Skeletal muscle cell (primary cell): ENCODE results near the gene FHOD3.
A peak's percentile ranks its signal among the peaks of the same experiment; 100 is the strongest.

Experiments
- DNase-seq: peaks from one replicate; pipeline ENCODE4 v3.0.0-alpha.2; 2010; ENCODE audit warnings: low read depth
- H3K4me3 ChIP-seq: 2 replicates; pipeline ENCODE4 v1.5.1; 2011; ENCODE audit warnings: low read depth, mild to moderate bottlenecking, control low read depth, low read length, moderate library complexity

The FHOD3 gene

DNA sequence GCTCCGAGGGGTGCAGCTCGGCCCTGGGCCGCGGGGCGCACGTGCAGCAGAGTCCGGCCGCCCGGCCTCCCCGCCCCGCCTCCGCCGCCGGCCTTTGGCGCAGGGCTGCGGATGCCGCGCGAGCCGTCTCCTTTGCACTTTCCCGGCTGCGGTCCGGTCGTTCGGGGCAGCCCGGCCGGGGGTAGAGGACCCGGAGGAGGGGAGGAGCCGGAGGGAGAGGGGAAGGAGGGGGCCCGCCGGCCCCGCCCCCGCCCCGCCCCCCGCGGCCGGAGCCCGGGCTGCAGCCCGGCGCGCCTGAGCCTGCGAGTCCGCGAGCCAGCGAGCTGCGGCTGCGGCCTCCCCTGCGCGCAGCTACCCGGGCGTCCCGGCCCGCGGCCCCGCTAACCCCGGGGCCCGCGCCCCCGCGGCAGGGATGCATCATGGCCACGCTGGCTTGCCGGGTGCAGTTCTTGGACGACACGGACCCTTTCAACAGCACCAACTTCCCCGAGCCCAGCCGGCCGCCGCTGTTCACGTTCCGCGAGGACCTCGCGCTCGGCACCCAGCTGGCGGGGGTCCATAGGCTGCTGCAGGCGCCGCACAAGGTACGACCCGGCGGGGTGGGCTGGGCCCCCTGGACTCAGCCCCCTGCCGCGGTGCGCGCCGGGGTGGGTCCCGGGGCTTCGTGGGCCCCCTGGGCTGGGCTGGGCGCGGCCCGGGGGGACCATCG lies at the start of gene FHOD3:
Gene FHOD3, plus strand, starts transcription at position 297 of the 709 bp plus-strand sequence. Its CDS starts 123 bp downstream, at position 420.
- H3K4me3 ChIP-seq = peak within 1 kb of the TSS; percentile 62

DNA sequence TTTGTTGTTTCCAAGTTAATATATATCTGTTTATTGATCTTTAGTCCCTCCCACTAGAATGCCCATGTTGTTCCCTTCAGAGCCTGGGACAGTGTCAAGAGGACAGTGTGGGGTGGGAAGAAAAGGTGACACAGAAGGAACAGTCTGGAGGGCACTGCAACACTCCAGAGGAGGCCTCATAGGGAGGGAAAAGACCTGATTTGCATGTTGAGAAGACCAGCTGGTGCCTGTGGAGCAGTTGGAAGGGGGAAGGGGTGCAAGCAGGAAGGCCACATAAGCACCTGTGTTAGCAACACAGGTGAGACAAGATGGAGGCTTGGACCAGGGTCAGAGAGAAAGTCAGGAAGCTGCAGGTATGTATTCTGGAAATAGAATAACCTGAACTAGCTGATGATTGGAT lies 48.1 kb upstream of the FHOD3 start:
- no peak for DNase-seq
- no peak overlapping the region for H3K4me3 ChIP-seq

More for the DNA sequence above, at the start of gene FHOD3:
- DNase-seq = no peak

- no peak overlapping the region for H3K4me3 ChIP-seq
- DNase-seq = no peak
Observed at GRCh38 chr18:36250827-36251226, 46.7 kb upstream of the FHOD3 start.

- no peak for DNase-seq
- H3K4me3 ChIP-seq = no peak overlapping the region
Observed at GRCh38 chr18:36255072-36255698, 42.3 kb upstream of the FHOD3 start.

GRCh38 chr18:36256094-36256493 lies 41.4 kb upstream of the FHOD3 start:
- DNase-seq = no peak

DNA sequence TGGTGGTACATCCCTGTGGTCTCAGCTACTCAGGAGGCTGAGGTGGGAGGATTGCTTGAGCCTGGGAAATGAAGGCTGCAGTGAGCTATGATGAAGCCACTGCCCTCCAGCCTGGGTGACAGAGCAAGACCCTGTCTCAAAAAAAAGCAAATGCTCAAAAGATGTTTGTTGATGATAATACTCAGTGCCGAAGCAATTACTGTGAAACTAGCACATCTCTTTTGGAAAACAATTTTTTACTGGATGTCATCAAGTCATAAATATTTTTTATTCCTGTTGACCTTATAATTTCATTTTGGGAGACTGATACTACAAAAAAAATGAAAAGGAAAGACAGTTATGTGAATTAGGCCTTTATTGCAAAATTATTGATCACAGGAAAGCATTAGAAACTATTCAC lies 34.5 kb upstream of the FHOD3 start:
- no peak overlapping the region for H3K4me3 ChIP-seq
- no peak for DNase-seq

More at GRCh38 chr18:36256094-36256493, 41.4 kb upstream of the FHOD3 start:
- no peak overlapping the region for H3K4me3 ChIP-seq

DNA sequence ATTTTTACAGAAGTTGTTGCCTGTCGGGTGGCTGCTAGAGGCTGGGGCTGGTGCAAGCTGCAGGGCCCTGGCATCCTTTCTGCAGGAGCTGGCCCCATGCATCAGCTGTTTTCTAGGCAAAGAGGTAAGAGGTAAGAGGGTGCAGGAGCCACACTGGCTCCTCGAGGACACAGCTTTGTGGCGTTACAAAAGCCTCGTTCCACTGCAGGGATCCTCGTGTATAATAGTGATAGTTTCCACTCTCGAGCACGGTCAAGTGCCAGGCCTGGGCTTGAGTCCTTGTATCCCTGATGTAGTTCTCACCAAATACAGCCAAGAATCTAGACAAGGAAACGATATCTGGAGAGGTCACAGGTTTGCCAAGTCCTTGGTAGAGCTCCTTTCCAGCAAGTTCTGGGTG lies 33.2 kb upstream of the FHOD3 start:
- no peak overlapping the region for H3K4me3 ChIP-seq
- DNase-seq = no peak

GRCh38 chr18:36265015-36265414 lies 32.5 kb upstream of the FHOD3 start:
- no peak overlapping the region for H3K4me3 ChIP-seq
- no peak for DNase-seq

GRCh38 chr18:36269157-36269556 lies 28.4 kb upstream of the FHOD3 start:
- DNase-seq = no peak
- H3K4me3 ChIP-seq = no peak overlapping the region

DNA sequence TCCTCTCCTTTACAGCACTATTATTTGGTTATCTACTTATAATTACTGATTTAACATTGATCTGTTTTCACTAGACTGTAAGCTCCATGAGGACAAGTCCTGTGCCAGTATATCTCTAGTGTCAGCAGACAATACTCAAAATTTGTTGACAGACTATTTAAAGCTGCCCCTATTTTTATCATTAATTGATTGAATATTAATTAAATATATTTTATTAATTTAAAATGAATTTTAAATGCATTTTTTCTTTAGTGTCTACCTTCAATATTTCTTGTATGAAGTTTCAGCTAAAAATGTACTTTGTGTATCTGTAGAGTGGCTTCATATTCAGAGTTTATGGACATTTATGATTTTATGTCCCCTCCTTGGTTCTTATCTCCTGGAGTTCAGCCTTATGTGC lies 26.4 kb upstream of the FHOD3 start:
- H3K4me3 ChIP-seq = no peak overlapping the region
- DNase-seq = no peak

GRCh38 chr18:36273347-36273746 lies 24.2 kb upstream of the FHOD3 start:
- DNase-seq = no peak
- H3K4me3 ChIP-seq = no peak overlapping the region

GRCh38 chr18:36274083-36274715 lies 23.3 kb upstream of the FHOD3 start:
- no peak overlapping the region for H3K4me3 ChIP-seq
- DNase-seq = no peak

DNA sequence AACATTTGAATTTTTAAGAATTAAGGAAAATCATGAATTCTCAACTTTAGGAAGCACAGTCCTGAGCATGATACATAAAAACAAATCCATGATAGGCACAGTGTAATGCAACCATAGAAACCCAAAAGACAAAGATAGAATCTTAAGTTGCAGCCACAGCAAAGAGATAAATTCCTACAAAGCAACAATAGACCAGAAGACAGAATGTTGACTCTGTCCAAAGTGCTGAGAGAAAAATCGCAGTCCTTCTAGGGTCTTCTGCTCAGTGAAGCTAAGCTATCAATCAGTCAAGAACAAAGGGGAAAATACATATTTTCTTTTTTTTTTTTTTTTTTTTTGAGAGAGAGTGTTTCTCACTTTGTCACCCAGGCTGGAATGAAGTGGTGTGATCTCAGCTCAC lies 22.0 kb upstream of the FHOD3 start:
- no peak for DNase-seq
- H3K4me3 ChIP-seq = no peak overlapping the region

DNA sequence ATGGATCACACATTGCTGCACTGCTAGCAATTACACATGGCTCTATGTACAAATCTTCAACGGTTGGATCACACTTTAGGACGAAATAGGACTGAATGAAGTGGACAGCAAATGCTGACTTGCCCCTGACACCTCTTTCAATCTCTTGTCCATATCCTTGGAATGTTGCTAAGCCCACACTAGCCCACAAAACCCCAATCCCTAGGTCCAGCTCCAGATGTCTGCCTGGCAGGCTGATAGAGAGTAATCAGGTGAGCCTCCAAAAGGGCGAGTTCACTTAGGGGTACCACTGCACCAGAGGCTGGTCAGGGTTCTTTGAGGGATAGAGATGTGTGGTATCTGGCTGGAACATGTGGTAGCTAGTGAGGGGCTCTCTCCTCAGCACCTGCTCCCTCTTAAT lies 18.5 kb upstream of the FHOD3 start:
- no peak overlapping the region for H3K4me3 ChIP-seq
- no peak for DNase-seq

- H3K4me3 ChIP-seq = no peak overlapping the region
- no peak for DNase-seq
Observed at GRCh38 chr18:36281936-36282335, 15.6 kb upstream of the FHOD3 start.

DNA sequence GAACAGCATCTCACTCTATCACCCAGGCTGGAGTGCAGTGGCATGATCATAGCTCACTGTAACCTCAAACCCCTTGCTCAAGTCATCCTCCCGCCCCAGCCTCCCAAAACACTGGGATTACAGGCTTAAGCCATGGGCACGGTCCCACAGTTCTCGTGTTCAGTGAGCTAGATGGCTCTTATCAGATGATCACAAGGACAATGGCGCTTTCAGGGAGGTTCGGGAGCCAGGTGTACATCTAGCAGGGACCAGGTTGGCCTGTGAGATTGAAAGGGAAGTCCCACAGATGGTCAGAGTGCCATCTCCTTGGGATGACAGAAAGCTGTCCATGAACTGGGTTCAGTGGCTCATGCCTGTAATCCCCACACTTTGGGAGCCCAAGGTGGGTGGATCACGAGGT lies 14.1 kb upstream of the FHOD3 start:
- H3K4me3 ChIP-seq = no peak overlapping the region
- no peak for DNase-seq

DNA sequence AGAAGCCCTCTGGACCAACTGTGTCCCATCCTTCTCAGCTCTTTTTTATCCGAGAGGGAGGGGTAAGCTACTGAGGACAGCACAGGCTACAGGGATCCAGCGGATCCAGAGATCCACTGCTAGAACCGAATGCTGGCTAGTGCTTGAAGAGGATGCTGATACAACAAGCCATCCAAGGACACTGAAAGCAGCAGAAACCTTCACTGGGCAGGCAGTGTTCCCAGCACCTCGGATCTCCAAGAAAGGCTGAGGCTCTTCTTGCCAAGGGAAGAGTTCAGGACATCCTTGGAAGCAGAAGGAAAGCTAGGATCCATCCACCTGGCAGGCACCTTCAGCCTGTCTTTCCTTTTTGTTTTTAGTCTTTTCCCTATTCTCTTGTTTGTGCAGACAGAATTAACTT lies 13.2 kb upstream of the FHOD3 start:
- DNase-seq = no peak

GRCh38 chr18:36284671-36285295 lies 12.7 kb upstream of the FHOD3 start:
- no peak for DNase-seq
- no peak overlapping the region for H3K4me3 ChIP-seq

More for the DNA sequence above, 13.2 kb upstream of the FHOD3 start:
- no peak overlapping the region for H3K4me3 ChIP-seq

GRCh38 chr18:36287653-36288052 lies 9.9 kb upstream of the FHOD3 start:
- H3K4me3 ChIP-seq = no peak overlapping the region
- no peak for DNase-seq

GRCh38 chr18:36288689-36289088 lies 8.8 kb upstream of the FHOD3 start:
- no peak for DNase-seq
- no peak overlapping the region for H3K4me3 ChIP-seq
